Measurements from ENCODE around the gene SPTAN1.

Gene SPTAN1

GRCh38 chr9:128526720-128527119, 25.7 kb upstream of the SPTAN1 start:
- TF ChIP-seq EZH2phosphoT487 (IDR thresholded peaks at IDR 0.05; ENCODE audit: borderline replicate concordance) (no peak), CTCF (conservative IDR thresholded peaks at IDR 0.05; ENCODE audit: low read length) (no peak)
- no peaks in the 10 kb centered on the region for H3K4me1 ChIP-seq (ENCODE audit: insufficient read depth, low read length, poor library complexity, severe bottlenecking)
- no peaks in the 10 kb centered on the region for H3K9me2 ChIP-seq (replicated peaks; ENCODE audit: low read depth, low read length)
- no peaks in the 10 kb centered on the region for H3K9me3 ChIP-seq (ENCODE audit: insufficient read depth, low read depth, low read length)
- no peaks in the 10 kb centered on the region for H4K20me1 ChIP-seq (ENCODE audit: insufficient read depth, low read length, poor library complexity, severe bottlenecking)
- H3K4me3 ChIP-seq (ENCODE audit: low read length, poor library complexity, severe bottlenecking) = no peak overlapping the region
- H3K79me2 ChIP-seq (ENCODE audit: insufficient read depth, low read length) = no peaks in the 10 kb centered on the region
- no peak overlapping the region for H3K9ac ChIP-seq (ENCODE audit: low read depth, low read length, poor library complexity, severe bottlenecking)
- H3K27me3 ChIP-seq (ENCODE audit: insufficient read depth, low read length, poor library complexity, severe bottlenecking) = no peaks in the 10 kb centered on the region
- H3K4me2 ChIP-seq (ENCODE audit: low read depth, low read length, poor library complexity, severe bottlenecking) = no peak overlapping the region
- no peak overlapping the region for H2AFZ ChIP-seq (ENCODE audit: low read length)
- H3K36me3 ChIP-seq (ENCODE audit: insufficient read depth, low read length) = peaks cover 63% of the 10 kb centered on the region; the same call in 1 of the 2 replicates
- no peaks in the 10 kb centered on the region for H3F3A ChIP-seq (ENCODE audit: low read depth)

GRCh38 chr9:128528445-128529160, 23.8 kb upstream of the SPTAN1 start:
- no peak overlapping the region for H3K9ac ChIP-seq (ENCODE audit: low read depth, low read length, poor library complexity, severe bottlenecking)
- no peak for TF ChIP-seq EZH2phosphoT487 (IDR thresholded peaks at IDR 0.05; ENCODE audit: borderline replicate concordance)
- TF ChIP-seq CTCF (conservative IDR thresholded peaks at IDR 0.05; ENCODE audit: low read length) = no peak
- H3F3A ChIP-seq (ENCODE audit: low read depth) = no peaks in the 10 kb centered on the region
- no peak overlapping the region for H3K4me3 ChIP-seq (ENCODE audit: low read length, poor library complexity, severe bottlenecking)
- no peaks in the 10 kb centered on the region for H3K4me1 ChIP-seq (ENCODE audit: insufficient read depth, low read length, poor library complexity, severe bottlenecking)
- no peak overlapping the region for H2AFZ ChIP-seq (ENCODE audit: low read length)
- no peaks in the 10 kb centered on the region for H3K27me3 ChIP-seq (ENCODE audit: insufficient read depth, low read length, poor library complexity, severe bottlenecking)
- no peak overlapping the region for H3K4me2 ChIP-seq (ENCODE audit: low read depth, low read length, poor library complexity, severe bottlenecking)
- peaks cover 64% of the 10 kb centered on the region; the same call in 1 of the 2 replicates for H3K36me3 ChIP-seq (ENCODE audit: insufficient read depth, low read length)
- no peaks in the 10 kb centered on the region for H3K9me3 ChIP-seq (ENCODE audit: insufficient read depth, low read depth, low read length)
- no peaks in the 10 kb centered on the region for H3K9me2 ChIP-seq (replicated peaks; ENCODE audit: low read depth, low read length)
- no peaks in the 10 kb centered on the region for H3K79me2 ChIP-seq (ENCODE audit: insufficient read depth, low read length)
- H4K20me1 ChIP-seq (ENCODE audit: insufficient read depth, low read length, poor library complexity, severe bottlenecking) = no peaks in the 10 kb centered on the region

- no peaks in the 10 kb centered on the region for H3K79me2 ChIP-seq (ENCODE audit: insufficient read depth, low read length)
- no peak overlapping the region for H2AFZ ChIP-seq (ENCODE audit: low read length)
- no peak overlapping the region for H3K9ac ChIP-seq (ENCODE audit: low read depth, low read length, poor library complexity, severe bottlenecking)
- H3K27me3 ChIP-seq (ENCODE audit: insufficient read depth, low read length, poor library complexity, severe bottlenecking) = no peaks in the 10 kb centered on the region
- no peaks in the 10 kb centered on the region for H3K9me2 ChIP-seq (replicated peaks; ENCODE audit: low read depth, low read length)
- no peak for TF ChIP-seq CTCF (conservative IDR thresholded peaks at IDR 0.05; ENCODE audit: low read length)
- TF ChIP-seq EZH2phosphoT487 (IDR thresholded peaks at IDR 0.05; ENCODE audit: borderline replicate concordance) = no peak
- no peak overlapping the region for H3K4me2 ChIP-seq (ENCODE audit: low read depth, low read length, poor library complexity, severe bottlenecking)
- H3F3A ChIP-seq (ENCODE audit: low read depth) = no peaks in the 10 kb centered on the region
- H3K4me1 ChIP-seq (ENCODE audit: insufficient read depth, low read length, poor library complexity, severe bottlenecking) = no peaks in the 10 kb centered on the region
- H3K9me3 ChIP-seq (ENCODE audit: insufficient read depth, low read depth, low read length) = no peaks in the 10 kb centered on the region
- no peaks in the 10 kb centered on the region for H4K20me1 ChIP-seq (ENCODE audit: insufficient read depth, low read length, poor library complexity, severe bottlenecking)
- no peak overlapping the region for H3K4me3 ChIP-seq (ENCODE audit: low read length, poor library complexity, severe bottlenecking)
- peaks cover 67% of the 10 kb centered on the region; the same call in 1 of the 2 replicates for H3K36me3 ChIP-seq (ENCODE audit: insufficient read depth, low read length)
Measured at GRCh38 chr9:128529191-128529590, 23.2 kb upstream of the SPTAN1 start.

All from Loucy (cell line).